CD4-positive, alpha-beta T cell treated with Interleukin-4 for 4 hours (primary cell): Measurements from ENCODE around the gene STON2.

ENCODE experiments used
- DNase-seq: peaks from one replicate; pipeline ENCODE4 v3.0.0-alpha.2; 2020

STON2 gene

DNA sequence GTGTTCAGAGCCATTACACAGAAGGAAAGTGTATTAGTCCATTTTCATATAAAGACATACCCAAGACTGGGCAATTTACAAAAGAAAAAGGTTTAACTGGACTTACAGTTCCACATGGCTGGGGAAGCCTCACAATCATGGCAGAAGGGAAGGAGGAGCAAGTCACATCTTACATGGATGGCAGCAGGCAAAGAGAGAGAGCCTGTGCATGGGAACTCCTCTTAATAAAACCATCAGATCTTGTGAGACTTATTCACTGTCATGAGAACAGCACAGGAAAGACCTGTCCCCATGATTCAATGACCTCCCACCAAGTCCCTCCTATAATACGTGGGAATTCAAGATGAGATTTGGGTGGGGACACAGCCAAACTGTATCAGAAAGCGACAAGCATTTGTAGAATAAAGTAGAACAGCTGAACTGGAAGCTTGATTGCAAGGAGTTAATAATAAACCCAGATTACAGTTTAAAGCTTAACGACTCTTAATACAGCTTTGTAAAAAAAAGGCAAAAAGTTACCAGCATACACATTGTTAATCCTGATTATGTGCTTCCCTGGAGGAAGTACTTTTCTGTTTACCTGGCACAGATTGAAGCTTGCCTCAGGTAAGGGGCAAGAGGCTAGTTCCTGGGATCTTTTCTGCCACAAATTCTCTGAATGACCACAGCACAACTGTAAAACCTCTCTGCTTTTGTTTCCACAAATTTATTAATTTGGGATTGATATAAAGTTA lies 18.1 kb upstream of the STON2 start:
- no peak for DNase-seq

DNA sequence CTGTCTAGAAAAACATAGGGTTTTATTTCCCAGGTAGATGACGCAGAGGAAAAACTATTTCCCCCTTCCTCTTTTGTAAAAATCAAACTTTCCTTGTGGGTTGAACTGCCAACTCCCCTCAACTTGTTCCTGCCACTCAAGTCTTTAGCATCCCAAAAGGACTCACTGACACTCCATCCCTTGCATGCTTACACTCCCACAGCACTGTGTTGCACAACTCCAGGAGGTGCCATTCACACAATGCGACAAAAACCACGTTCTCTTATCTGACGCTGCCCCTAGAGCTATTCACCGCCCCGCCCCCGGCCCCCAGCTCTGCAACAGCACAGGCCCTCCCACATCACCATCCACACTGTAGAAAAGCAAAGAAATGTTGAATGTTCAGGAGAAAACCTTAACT lies 16.9 kb upstream of the STON2 start:
- DNase-seq, result no peak

DNA sequence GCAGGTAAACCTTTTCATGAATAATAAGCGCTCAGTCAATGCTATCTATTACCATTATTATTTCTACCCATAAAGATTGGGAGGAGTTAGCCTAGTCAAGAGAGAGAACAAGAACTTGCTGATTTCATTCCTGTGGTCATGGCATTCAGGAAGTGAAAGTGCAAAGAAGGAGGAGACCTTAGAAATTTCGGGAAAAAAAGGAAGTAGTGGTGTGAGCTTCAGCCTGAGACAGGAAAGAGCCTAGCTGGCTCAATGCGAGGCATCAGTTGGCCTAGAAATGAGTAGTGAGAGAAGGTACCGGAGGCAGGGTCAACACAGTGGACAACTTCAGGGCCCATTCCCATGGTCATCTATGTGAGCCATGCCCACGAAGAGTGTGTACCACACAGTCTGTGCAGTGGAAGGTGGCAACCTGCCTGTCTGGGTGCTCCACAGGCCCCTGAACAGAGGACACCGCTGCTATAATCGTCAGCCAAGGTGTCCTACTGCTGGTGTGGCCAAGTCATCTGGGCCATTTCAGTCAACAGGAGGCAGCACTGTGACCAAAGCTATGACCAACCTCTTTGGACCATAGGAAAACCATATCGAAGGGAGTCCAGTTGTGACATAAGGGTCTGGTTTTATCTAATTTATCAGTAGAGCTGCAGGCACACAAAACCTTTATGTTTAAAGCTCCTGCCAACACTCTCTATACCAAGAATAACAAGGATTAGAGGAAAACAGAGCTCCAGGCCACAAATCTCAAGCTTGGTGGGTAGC lies 16.2 kb upstream of the STON2 start:
- peak; percentile 10 for DNase-seq

- DNase-seq, result no peak
Measured at GRCh38 chr14:81415781-81416180, 15.7 kb upstream of the STON2 start.

GRCh38 chr14:81414123-81414522 lies 14.0 kb upstream of the STON2 start:
- no peak for DNase-seq

DNA sequence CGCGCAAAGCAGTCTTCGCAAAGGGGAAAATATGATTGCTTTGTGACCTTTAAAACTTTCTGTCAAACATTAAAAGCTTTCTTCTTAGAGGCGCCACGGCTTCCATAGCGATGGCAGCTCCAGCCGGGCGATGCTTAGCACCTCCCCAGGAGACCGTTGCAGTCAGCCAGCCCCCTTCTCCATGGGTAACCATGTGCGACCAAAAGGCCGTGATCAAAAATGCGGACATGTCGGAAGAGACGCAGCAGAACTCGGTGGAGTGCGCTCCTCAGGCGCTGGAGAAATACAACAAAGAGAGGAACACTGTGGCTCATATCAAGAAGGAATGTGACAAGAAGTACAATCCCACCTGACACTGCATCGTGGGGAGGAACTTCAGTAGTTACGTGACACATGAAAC lies 12.7 kb upstream of the STON2 start:
- no peak for DNase-seq

DNA sequence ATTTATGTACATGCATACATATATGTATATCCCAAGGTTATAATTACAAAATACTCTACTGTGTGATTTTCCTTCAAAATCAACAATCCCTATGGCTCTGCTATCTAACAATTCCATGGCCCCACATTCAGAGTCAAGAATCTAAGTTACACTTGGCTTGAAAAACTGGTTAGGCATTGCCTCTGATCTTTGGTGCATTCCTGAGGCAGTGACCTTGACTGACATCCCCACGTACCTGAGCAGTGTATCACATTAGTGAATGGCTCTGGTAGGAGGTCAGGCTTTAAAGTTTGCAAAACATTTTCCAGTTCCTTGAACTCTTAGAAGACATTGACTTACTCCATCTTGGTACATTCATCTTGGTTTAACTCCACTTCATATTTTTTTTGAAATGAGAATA lies 8.5 kb upstream of the STON2 start:
- DNase-seq, result no peak

GRCh38 chr14:81406863-81407262 lies 6.7 kb upstream of the STON2 start:
- DNase-seq, result no peak

GRCh38 chr14:81402123-81402495 lies 2.0 kb upstream of the STON2 start:
- DNase-seq, result no peak

GRCh38 chr14:81401420-81402122 lies 1.4 kb upstream of the STON2 start:
- DNase-seq, result no peak

GRCh38 chr14:81400852-81401251 lies 728 bp upstream of the STON2 start:
- DNase-seq, result no peak

DNA sequence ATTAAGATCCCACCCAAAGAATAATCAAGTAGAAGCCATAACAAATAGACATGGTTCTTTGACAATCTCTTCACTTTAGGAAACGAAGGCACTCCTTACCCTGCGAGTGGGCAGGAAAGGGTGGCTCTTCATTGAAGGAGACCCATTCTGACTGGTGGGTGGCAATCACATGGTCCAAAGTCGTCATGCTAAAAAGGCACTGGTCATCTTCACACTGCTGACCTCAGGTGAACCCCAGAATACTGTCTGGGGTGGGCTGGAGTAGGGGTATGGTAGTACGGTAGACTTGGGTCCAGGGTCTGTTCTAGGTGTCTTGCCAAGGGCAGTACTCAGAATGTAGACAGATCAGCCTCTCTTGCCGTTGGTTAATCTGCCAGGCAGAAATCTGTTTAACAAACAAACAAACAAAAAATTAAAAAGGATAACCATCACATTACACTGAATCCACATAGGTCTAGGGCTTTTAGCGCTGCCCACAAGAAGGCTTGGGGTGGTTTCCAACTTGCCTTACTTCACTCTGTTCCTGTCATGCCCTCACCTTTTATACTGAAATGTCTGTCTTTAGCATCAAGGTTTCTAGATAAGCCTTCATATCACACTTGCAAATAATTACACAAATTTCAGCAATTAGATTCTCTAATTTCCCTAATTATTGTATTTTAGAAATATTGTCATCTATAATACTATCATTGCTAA lies 1.8 kb downstream of the STON2 start:
- DNase-seq, result no peak

GRCh38 chr14:81396113-81396512 lies 4.0 kb downstream of the STON2 start:
- DNase-seq, result no peak

DNA sequence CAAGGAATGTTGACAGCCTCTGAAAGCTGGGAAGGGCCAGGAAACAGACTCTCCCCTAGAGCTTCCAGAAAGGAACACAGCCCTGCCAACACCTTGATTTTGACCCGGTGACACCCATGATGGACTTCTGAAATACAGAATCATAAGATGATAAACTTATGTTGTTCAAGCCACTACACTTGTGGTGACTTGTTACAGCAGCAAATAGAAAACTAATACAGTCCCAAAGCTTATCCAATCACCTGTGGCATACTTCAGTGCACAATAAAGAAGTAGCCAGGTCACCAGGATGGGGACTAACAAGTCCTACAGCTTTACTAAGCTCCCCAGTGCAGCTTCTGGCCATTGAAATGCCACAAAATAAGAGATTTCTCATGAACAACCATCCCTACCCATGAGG lies 5.4 kb downstream of the STON2 start:
- DNase-seq, result no peak

GRCh38 chr14:81392976-81393643 lies 7.0 kb downstream of the STON2 start:
- no peak for DNase-seq

DNA sequence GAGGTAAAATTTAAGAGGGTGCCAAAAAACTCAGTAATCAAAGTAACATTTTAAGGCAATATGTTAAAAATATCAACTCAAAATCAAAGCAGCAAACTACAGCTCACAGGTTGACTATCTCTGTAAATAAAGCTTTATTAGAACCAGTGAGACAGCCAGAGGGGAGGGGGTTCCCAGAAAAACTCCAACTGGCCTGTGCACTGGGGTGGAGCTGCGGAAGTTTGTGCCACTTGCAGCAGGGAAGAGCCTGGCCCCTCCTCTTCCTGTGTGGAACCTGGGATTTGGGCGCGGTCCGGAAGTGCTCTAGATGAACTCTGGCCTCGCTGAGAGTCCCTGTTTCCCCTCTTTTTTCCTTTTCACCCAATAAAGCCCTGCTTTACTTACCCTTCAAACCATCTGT lies 8.1 kb downstream of the STON2 start:
- no peak for DNase-seq

DNA sequence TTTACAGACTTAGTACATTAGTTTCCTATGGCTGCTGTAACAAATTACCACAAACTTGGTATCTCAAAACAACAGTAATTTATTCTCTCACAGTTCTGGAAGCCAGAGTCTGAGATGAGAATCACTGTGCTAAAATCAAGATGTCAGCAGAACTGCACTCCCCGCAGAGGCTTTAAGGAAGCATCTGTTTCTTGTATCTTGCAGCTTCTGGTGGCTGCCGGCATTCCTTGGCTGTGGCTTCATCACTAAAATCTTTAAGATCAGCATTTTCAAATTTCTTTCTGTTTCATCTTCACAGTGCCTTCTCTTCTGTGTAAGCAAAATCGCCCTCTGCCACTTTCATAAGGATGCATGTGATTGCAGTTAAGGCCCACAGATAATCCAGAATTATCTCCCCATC lies 9.4 kb downstream of the STON2 start:
- no peak for DNase-seq

- DNase-seq, result no peak
Measured at GRCh38 chr14:81388336-81388735, 11.8 kb downstream of the STON2 start.

GRCh38 chr14:81386290-81386745 lies 13.8 kb downstream of the STON2 start:
- no peak for DNase-seq

DNA sequence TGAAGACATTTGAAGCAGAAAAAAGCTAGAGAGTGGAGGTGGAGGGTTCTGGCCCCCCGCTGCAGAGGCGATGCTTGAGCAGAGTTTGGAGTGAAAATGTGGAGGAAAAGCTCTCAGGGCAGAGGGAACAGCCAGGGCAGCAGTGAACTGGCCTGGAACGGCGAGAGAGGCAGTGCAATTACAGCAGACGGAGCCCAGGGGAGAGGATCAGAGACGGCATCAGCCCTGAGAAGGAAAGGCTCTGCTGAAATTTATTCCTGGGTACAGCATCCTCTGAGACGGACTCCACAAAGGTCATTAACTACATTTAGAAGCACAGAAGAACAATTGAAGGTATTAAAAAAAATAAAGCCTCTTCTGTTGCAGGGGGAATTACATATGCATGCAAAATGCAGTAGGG lies 14.2 kb downstream of the STON2 start:
- no peak for DNase-seq

DNA sequence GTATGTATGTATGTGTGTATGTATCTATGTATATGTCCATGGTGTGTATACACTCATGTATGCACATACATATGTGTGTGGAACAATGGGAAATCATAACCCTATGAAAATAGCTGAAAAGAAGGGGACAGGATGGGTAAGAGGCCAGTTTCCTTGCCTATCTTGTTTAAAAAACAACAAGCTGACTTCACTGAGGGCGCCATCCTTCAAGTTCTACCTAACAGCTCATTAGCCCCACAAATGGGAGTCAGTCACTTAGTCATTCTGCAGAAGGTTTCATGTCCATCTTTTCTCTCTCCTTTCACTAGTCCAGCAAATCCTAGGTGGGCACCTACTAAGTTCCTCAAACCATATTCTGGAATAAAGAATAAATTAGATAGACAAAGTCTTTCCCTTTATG lies 14.7 kb downstream of the STON2 start:
- DNase-seq, result no peak

DNA sequence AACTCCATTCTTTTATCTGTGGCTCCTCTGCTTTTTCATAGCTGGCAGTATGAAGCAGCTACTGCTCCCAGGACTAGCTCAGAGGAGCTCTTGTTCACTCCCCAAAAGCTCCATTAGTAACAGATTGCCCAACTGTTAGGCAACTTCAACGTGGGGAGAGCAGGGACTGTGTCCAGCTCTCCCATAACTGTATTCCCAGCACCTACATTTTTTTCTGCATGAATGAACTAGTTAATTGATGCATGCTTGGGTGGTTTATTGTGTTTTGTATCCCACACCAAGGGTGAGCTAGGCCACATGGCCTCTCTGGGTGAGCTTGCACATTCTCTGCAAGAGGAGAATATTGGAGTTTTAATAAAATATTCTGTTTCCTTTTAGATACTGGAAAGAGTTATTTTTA lies 15.2 kb downstream of the STON2 start:
- no peak for DNase-seq
